ENCODE results near the gene RPL36. TPM values are rescaled to one million over a fixed set of nuclear protein-coding genes. Genes with fewer than 3 reads are reported as not detected.

RPL36 gene
- total and polyA plus RNA-seq, 2 of the 8 experiments (the other 6 are each of a cell fraction or from before 2014, with no cell fraction given), result 951 to 1,075 TPM

DNA sequence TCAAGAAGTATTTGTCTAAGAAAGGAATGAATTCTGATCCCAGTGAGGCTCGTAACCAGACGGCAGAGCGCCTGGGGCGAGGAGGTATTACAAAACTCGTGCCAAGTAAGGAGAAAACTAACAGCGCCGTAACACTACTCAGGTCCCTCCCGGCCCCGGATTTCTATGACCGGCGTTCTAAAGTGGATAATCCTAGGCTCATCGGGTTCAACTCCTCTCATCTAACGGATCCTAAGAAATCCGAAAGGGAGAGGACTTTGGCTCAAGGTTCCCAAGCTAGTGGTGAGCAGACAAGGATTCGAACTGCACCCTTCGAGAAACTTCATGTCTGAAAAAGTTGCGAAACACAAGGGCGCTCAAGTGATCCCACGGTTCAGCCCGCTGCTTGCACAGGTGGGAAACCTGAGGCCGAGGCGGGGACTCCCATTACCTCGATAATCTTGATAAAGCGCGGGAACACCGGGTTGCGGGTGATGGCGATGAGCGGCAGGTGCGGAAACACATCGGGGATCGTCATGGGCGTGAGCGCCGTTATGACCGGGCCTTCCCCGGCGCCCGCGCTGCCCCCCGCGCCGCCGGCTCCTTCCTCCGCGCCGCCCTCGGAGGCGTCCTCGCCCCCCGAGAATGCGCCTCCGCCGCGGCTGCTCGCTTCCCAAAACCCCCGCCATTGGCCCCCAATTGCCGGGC is 29.3 kb downstream of the RPL36 start:
- Histone ChIP-seq H2AFZ (ENCODE audit: low read length) (no peak overlapping the region), H3K4me1 (replicated peaks in 1 of 4; ENCODE audit: control insufficient read depth in 3 of 4, insufficient read depth in 4 of 4, low read length in 3 of 4) (no peaks in the 10 kb centered on the region; a peak in 2 of 7 replicates), H2BK12ac (ENCODE audit: low read depth, low read length) (no peak overlapping the region), H3K9me3 (ENCODE audit: insufficient read depth in 2 of 2, low read depth in 1 of 2, low read length in 1 of 2) (no peaks in the 10 kb centered on the region), H3K23ac (ENCODE audit: insufficient read length) (no peak overlapping the region), H3K27ac (ENCODE audit: low read depth, low read length) (peak overlapping the region; percentile 97), H4K5ac (ENCODE audit: insufficient read length, low read depth, low read length) (peak overlapping the region; percentile 57), H3K18ac (ENCODE audit: extremely low read depth, low read length) (no peak overlapping the region), H2BK20ac (ENCODE audit: low read length) (no peak overlapping the region), H3K36me3 (ENCODE audit: control insufficient read depth in 2 of 4, insufficient read depth in 4 of 4, low read length in 3 of 4) (peaks cover 0 to 8% (median 2%) of the 10 kb centered on the region in 4 experiments; a peak in 4 of 8 replicates), H3K79me1 (ENCODE audit: low read depth, low read length) (peaks cover 10% of the 10 kb centered on the region; the same call in 1 of the 2 replicates), H4K20me1 (replicated peaks in 1 of 2; ENCODE audit: control insufficient read depth in 1 of 2, insufficient read depth in 2 of 2, low read length in 2 of 2) (peaks cover 6 to 13% of the 10 kb centered on the region in 2 experiments), H4K8ac (ENCODE audit: extremely low read depth, insufficient read depth, low read length) (peak overlapping the region; percentile 97), H3K4me2 (ENCODE audit: insufficient read depth in 1 of 2, low read depth in 2 of 2, low read length in 2 of 2) (peak overlapping the region; percentile 55 to 88), H4K91ac (replicated peaks; ENCODE audit: insufficient read length, low read length) (no peak overlapping the region), H3K23me2 (ENCODE audit: low read depth, low read length) (peaks cover 7% of the 10 kb centered on the region), H2BK15ac (ENCODE audit: low read length) (no peak overlapping the region), H3K27me3 (replicated peaks in 1 of 4; ENCODE audit: control insufficient read depth in 3 of 4, extremely low read depth in 1 of 4, insufficient read depth in 3 of 4, low read length in 3 of 4) (no peaks in the 10 kb centered on the region), H3K79me2 (ENCODE audit: control insufficient read depth in 1 of 2, insufficient read depth in 2 of 2, low read length in 2 of 2) (peaks cover 34 to 45% of the 10 kb centered on the region in 2 experiments), H2AK5ac (ENCODE audit: low read depth, low read length) (0 out of 2 replicates have a peak overlapping the region, but pooled peaks have one; percentile 56), H3K4me3 (ENCODE audit: extremely low read depth in 1 of 4, insufficient read depth in 2 of 4, low read depth in 3 of 4, low read length in 4 of 4) (peak overlapping the region; percentile 71 to 100 (median 98)), H3K14ac (ENCODE audit: insufficient read length) (no peak overlapping the region), H3K4ac (replicated peaks; ENCODE audit: insufficient read length, low read depth, low read length) (no peak overlapping the region), H3K9ac (replicated peaks in 1 of 4; ENCODE audit: extremely low read depth in 1 of 4, low read depth in 3 of 4, low read length in 3 of 4) (peak overlapping the region; percentile 97 to 99 (median 98)), H3K56ac (replicated peaks; ENCODE audit: insufficient read length, low read depth, low read length) (peak overlapping the region; percentile 54), H2BK120ac (replicated peaks; ENCODE audit: low read depth, low read length) (no peak overlapping the region), H2BK5ac (ENCODE audit: low read depth, low read length) (peak overlapping the region; percentile 66; the same call in 1 of the 2 replicates)
- DNase-seq (ENCODE audit: low read depth in 1 of 2, low spot score in 2 of 2) (peak in 1 of 2 experiments; percentile 49), FAIRE-seq (no peak)
- CTCF ChIA-PET (ENCODE audit: partially characterized antibody), result interaction anchor here (0.6 to 4.0 kb wide), 5 partner anchors 23 to 370 kb away, joined by 3 to 17 read pairs (median 3); partner anchors contain the start of gene RPL36
- POLR2A ChIA-PET (ENCODE audit: partially characterized antibody), result interaction anchor here (0.6 to 22.4 kb wide), 33 partner anchors 7 to 1664 kb away, joined by 3 to 620 read pairs (median 5); partner anchors contain the start of genes DUS3L, FUT3, RPL36 and SAFB
- WGBS, 2 experiments (ENCODE audit: extremely low coverage in 1 of 2, insufficient coverage in 1 of 2, insufficient read length in 1 of 2, insufficient replicate concordance in 2 of 2, low coverage in 1 of 2, low lambda C conversion rate in 2 of 2, missing lambda C conversion rate in 1 of 2), result 3% methylated on average over 36 of the region's 58 CpGs; no CpG with 5 or more reads in 1 of the 2 experiments
- no peak; a peak in 1 of 4 replicates for TF ChIP-seq SIN3A (conservative IDR thresholded peaks at IDR 0.05 in 1 of 2, IDR thresholded peaks at IDR 0.05 in 1 of 2; ENCODE audit: low read depth in 1 of 2, low read length in 2 of 2)
- TF ChIP-seq CEBPB (IDR thresholded peaks at IDR 0.05; ENCODE audit: low read depth, low read length), result peak; percentile 78
- TF ChIP-seq SAP30 (IDR thresholded peaks at IDR 0.05; ENCODE audit: insufficient read depth, insufficient replicate concordance, low read length), result peak; percentile 31
- TF ChIP-seq RNF2 (IDR thresholded peaks at IDR 0.05; ENCODE audit: borderline replicate concordance, low read depth, low read length, missing control alignments, poor library complexity, severe bottlenecking), result no peak
- TF ChIP-seq RXRA (IDR thresholded peaks at IDR 0.05; ENCODE audit: insufficient read depth, low read depth, low read length), result no peak
- TF ChIP-seq SIRT6 (IDR thresholded peaks at IDR 0.05; ENCODE audit: low read length), result no peak
- TF ChIP-seq CREB1 (IDR thresholded peaks at IDR 0.05), result no peak
- TF ChIP-seq ASH2L (IDR thresholded peaks at IDR 0.05; ENCODE audit: low read length), result peak; percentile 57
- no peak; the same call in 1 of the 2 replicates for TF ChIP-seq POLR2AphosphoS5 (IDR thresholded peaks at IDR 0.05; ENCODE audit: low read depth, low read length)
